Measurements from ENCODE around the gene SDSL. TPM values are rescaled to one million over a fixed set of nuclear protein-coding genes. Genes with fewer than 3 reads are reported as not detected.

SDSL gene
- total RNA-seq, 4 donors from 2014 or later: 0.48 to 3.1 (median 1.5) TPM; not detected in 1

- Histone ChIP-seq H3K27ac (no peak overlapping the region), H3K36me3 (no peaks in the 10 kb centered on the region), H3K4me3 (no peak overlapping the region), H3K9me3 (no peaks in the 10 kb centered on the region), H3K4me1 (peaks cover 0 to 8% (median 0%) of the 10 kb centered on the region in 3 donors), H3K27me3 (peaks cover 14 to 100% (median 47%) of the 10 kb centered on the region in 4 donors)
- WGBS, 2 donors: 5 to 9% methylated on average over 8 to 11 of the region's 11 CpGs
- TF ChIP-seq, protein P1, sequence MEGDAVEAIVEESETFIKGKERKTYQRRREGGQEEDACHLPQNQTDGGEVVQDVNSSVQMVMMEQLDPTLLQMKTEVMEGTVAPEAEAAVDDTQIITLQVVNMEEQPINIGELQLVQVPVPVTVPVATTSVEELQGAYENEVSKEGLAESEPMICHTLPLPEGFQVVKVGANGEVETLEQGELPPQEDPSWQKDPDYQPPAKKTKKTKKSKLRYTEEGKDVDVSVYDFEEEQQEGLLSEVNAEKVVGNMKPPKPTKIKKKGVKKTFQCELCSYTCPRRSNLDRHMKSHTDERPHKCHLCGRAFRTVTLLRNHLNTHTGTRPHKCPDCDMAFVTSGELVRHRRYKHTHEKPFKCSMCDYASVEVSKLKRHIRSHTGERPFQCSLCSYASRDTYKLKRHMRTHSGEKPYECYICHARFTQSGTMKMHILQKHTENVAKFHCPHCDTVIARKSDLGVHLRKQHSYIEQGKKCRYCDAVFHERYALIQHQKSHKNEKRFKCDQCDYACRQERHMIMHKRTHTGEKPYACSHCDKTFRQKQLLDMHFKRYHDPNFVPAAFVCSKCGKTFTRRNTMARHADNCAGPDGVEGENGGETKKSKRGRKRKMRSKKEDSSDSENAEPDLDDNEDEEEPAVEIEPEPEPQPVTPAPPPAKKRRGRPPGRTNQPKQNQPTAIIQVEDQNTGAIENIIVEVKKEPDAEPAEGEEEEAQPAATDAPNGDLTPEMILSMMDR (IDR thresholded peaks at IDR 0.05): no peak
- TF ChIP-seq POLR2A (IDR thresholded peaks at IDR 0.05): no peak
- intact Hi-C loops (cut with DNase I): no loop called here
- DNase-seq: no peak
These were observed 57.0 kb downstream of the SDSL start for GRCh38 chr12:113479216-113479589.

DNA sequence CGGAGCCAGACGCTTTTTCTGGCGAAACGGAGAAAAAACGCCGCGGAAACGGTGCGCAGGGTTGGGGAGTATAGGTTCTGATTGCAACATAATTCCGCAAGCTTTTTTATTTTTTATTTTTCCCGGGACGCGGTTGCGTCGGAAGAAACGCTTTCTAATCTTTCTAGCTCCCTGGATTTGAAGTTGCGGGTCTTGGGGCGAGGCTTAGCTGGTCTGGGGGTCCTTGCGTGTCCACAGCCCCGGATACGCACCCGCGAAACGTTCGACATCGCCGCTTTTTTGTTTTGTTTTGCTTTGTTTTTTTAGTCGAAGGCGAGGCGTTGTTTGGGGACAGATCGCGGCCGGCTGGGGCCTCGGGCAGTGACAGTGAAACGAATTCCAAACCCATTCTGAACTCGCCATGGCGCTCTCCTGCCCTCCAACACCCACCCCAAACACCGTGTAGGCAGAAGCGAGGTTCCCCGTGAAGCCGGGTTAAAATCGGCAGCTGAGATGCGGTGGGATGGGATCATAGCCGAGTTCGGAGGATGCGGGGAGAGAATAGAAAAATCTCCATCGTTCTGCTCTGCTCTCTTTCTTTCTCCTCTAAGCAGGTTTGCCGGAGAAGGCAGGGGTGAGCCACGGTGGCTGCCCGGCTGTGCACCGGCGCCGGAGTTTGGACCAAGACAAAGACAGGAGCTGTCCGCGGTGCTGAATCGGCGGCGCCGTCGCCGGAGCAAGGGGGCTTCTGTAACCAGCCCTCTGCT is 57.6 kb downstream of the SDSL start:
- no peak overlapping the region for H3K4me3 ChIP-seq
- WGBS, 2 donors: 6 to 16% methylated on average over 53 to 60 of the region's 61 CpGs
- H3K9me3 ChIP-seq: no peaks in the 10 kb centered on the region
- H3K27ac ChIP-seq: no peak overlapping the region
- H3K4me1 ChIP-seq: peaks cover 0 to 8% (median 0%) of the 10 kb centered on the region in 3 donors
- no peaks in the 10 kb centered on the region for H3K36me3 ChIP-seq
- no peak for DNase-seq
- TF ChIP-seq, protein P1 (IDR thresholded peaks at IDR 0.05): no peak
- TF ChIP-seq POLR2A (IDR thresholded peaks at IDR 0.05): no peak
- intact Hi-C loops (cut with DNase I): no loop called here
- H3K27me3 ChIP-seq: peaks cover 14 to 100% (median 44%) of the 10 kb centered on the region in 4 donors

GRCh38 chr12:113480336-113480971 is 58.3 kb downstream of the SDSL start:
- 11 to 21% methylated on average over 9 of the region's 9 CpGs for WGBS, 2 donors
- no peaks in the 10 kb centered on the region for H3K36me3 ChIP-seq
- TF ChIP-seq, protein P1 (IDR thresholded peaks at IDR 0.05): no peak
- TF ChIP-seq POLR2A (IDR thresholded peaks at IDR 0.05): no peak

GRCh38 chr12:113482334-113482733 is 60.2 kb downstream of the SDSL start:
- no peaks in the 10 kb centered on the region for H3K36me3 ChIP-seq
- 4 to 13% methylated on average over 1 of the region's 1 CpG for WGBS, 2 donors
- peaks cover 8 to 98% (median 27%) of the 10 kb centered on the region in 4 donors for H3K27me3 ChIP-seq
- H3K4me1 ChIP-seq: peaks cover 0 to 8% (median 0%) of the 10 kb centered on the region in 3 donors
- intact Hi-C loops (cut with DNase I): no loop called here
- no peaks in the 10 kb centered on the region for H3K9me3 ChIP-seq
- no peak overlapping the region for H3K4me3 ChIP-seq
- TF ChIP-seq, protein P1 (IDR thresholded peaks at IDR 0.05): no peak
- no peak for TF ChIP-seq POLR2A (IDR thresholded peaks at IDR 0.05)
- DNase-seq: no peak
- H3K27ac ChIP-seq: no peak overlapping the region

More at GRCh38 chr12:113480336-113480971, 58.3 kb downstream of the SDSL start:
- Histone ChIP-seq H3K27ac (no peak overlapping the region), H3K27me3 (peaks cover 14 to 99% (median 40%) of the 10 kb centered on the region in 4 donors), H3K9me3 (no peaks in the 10 kb centered on the region), H3K4me1 (peaks cover 0 to 8% (median 0%) of the 10 kb centered on the region in 3 donors), H3K4me3 (no peak overlapping the region)
- no peak for DNase-seq
- intact Hi-C loops (cut with DNase I): no loop called here

DNA sequence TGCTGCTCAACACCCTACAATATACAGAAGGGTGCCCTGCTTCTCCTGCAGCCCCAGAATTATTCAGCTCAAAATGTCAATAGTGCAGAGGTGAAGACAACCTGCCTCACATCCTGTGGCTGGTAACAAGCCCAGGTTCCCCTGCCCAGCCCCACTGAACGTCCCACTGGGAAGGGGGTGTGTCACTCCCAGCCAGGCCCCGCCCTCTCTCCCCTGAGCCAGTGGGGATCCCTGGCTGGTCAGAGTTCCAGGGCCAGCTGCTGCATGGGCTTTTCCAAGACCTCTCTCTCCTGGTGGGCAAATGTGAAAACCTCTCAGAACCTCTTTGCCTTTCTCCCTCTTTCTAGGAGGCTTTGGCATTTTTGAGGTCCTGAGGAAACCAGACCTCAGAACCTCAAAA is 63.1 kb downstream of the SDSL start:
- no peak for DNase-seq

More for the DNA sequence above, 63.1 kb downstream of the SDSL start:
- Histone ChIP-seq H3K4me1 (no peaks in the 10 kb centered on the region), H3K9me3 (no peaks in the 10 kb centered on the region), H3K27me3 (peaks cover 0 to 89% (median under 1%) of the 10 kb centered on the region in 4 donors), H3K4me3 (no peak overlapping the region), H3K27ac (no peak overlapping the region), H3K36me3 (no peaks in the 10 kb centered on the region)
- 0% methylated on average over 1 to 2 of the region's 2 CpGs for WGBS, 2 donors
- intact Hi-C loops (cut with DNase I): no loop called here
- TF ChIP-seq, protein P1 (IDR thresholded peaks at IDR 0.05): no peak
- TF ChIP-seq POLR2A (IDR thresholded peaks at IDR 0.05): no peak

Measured in esophagus squamous epithelium (tissue), 5 donors.